Right lobe of liver (tissue), 6 donors: ENCODE measurements around the gene UBE3B. TPM values are rescaled to one million over a fixed set of nuclear protein-coding genes. Genes with fewer than 3 reads are reported as not detected.

Experiments
- ATAC-seq, 4 donors: fragments of 200-7000 bp; cut with Tn5 transposase; one replicate each; pipeline ENCODE4 v1.9.1; 2020; ENCODE audit warnings: mild to moderate bottlenecking in 4 of 4, moderate library complexity in 4 of 4
- DNase-seq, 3 donors: peaks; one replicate each; pipeline ENCODE4 v3.0.0-alpha.2; 2020
- H3K27ac ChIP-seq, 3 donors: fragments of 200-600 bp; one replicate each; pipeline ENCODE4 v1.8.0; 2022
- H3K27me3 ChIP-seq, 2 donors: fragments of 200-600 bp; one replicate each; pipeline ENCODE4 v1.8.0; 2022
- H3K36me3 ChIP-seq, 4 donors: fragments of 200-600 bp; sonication (generic) in 1 of 4; one replicate each; pipeline versions ENCODE4 v1.5.1 to v1.8.0; 2017 to 2022; ENCODE audit warnings: control low read depth in 1 of 4
- H3K4me1 ChIP-seq, 4 donors: fragments of 200-600 bp; sonication (generic) in 1 of 4; one replicate each; pipeline versions ENCODE4 v1.5.1 to v1.8.0; 2017 to 2022; ENCODE audit warnings: control low read depth in 1 of 4
- H3K4me3 ChIP-seq, 3 donors: fragments of 200-600 bp; one replicate each; pipeline ENCODE4 v1.8.0; 2022
- H3K9me3 ChIP-seq, 4 donors: fragments of 200-600 bp; sonication (generic) in 1 of 4; one replicate each; pipeline versions ENCODE4 v1.5.1 to v1.8.0; 2017 to 2022; ENCODE audit warnings: control low read depth in 1 of 4
- POLR2A ChIP-seq: fragments of 450-650 bp; IDR thresholded peaks from one replicate; pipeline ENCODE4 v1.6.1; 2017; ENCODE audit warnings: antibody characterized with exemption, mild to moderate bottlenecking
- WGBS: methylation state at CpG from one replicate; pipeline ENCODE4 v1.1.6; 2018; ENCODE audit warnings: low coverage, low lambda C conversion rate; ENCODE audit not compliant: insufficient coverage; ENCODE audit errors: missing lambda C conversion rate; 5-methylcytosine and 5-hydroxymethylcytosine counted together
- intact Hi-C, 2 donors: fragments of 100-400 bp; cut with DNase I; formaldehyde crosslinking; loops; one replicate each; pipeline versions ENCODE4 v1.11.2 to v1.14.1; 2022
- total RNA-seq, 6 experiments: library from RNA; depleted of rRNA in 2 of 6; stranded (reverse); fragments of >200 nt in 2 of 6; fragmentation: NEBNext Ultra II Directional in 3 of 6; extraction: Animal tissue kit (Norgen Biotek cat#: 25700) in 3 of 6; gene quantifications; one replicate each; pipeline versions ENCODE4 v1.1.0 to v1.2.4, GENCODE V29; 2016 to 2023
- TF ChIP-seq, protein P1 (sequence below), 4 donors: fragments of 200-600 bp in 3 of 4; fragments of 450-650 bp in 1 of 4; IDR thresholded peaks; one replicate each; pipeline versions ENCODE4 v1.5.1 to v1.8.0; 2016 to 2022; ENCODE audit warnings: antibody characterized with exemption in 4 of 4, mild to moderate bottlenecking in 2 of 4
- donor health status: DM: no; HTN: yes; CAD: no.
- donor health status: DM: no; HTN: no; CAD: no.
- donor health status: DM: no; HTN: no; CAD: no.
- donor health status: DM: no; HTN: yes; CAD: no.
- donor health status: DM: no; HTN: yes; CAD: no.

Gene UBE3B
- total RNA-seq, 6 experiments from 2014 or later = 15.3 to 31.8 (median 22.5) TPM

DNA sequence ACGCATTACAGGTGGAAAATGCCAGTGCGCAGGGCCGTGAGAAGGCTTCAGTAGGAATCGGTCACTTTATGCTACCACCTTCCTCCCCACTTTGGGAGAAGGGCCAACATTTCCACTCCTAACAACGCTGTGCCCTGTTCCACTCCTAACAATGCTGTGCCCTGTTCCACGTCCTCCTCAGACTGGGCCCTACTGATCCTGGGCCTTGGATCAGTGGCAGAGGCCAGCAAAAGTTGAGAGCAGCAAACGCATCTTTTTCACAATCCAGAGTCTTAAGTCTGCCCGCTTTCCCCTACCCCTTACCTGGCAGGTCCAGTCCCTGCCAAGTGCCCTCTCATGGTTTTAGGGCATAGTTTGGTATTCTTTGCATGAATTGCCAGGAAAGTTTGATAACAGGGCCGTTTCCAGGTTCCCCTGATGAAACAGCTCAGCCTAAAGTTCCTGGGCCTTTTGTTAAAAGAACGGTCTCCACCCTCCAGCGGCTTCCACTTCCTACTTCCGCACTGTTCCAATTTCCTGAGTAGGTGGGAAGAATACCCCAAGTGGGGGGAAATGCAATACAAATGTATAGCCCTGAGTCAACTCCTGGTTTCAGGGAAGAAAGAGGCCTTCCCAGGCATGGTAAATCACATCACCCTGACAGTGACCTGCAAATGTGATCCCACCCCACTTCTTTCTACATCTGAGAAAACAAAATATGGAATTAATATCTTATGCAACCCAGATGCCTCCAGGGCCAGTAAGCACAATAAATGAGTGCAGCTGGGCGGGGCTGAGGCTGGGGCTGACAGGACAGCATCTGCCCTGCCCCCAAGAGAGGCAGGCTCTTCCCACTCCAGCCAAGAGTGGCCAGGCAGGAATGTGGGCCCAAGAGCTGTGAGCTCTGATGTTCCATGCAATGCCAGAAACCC, 15.3 kb upstream of the UBE3B start:
- intact Hi-C loops = no loop called here
- Histone ChIP-seq H3K4me1 (peaks cover 0 to 40% (median 6%) of the 10 kb centered on the region in 4 donors), H3K4me3 (no peak overlapping the region), H3K9me3 (no peaks in the 10 kb centered on the region), H3K27me3 (no peaks in the 10 kb centered on the region), H3K27ac (peak overlapping the region; percentile 75 to 91 (median 80)), H3K36me3 (peaks cover 0 to 11% (median 9%) of the 10 kb centered on the region in 4 donors)
- DNase-seq (peak in 1 of 3 donors; percentile 48), ATAC-seq (peak; percentile 42 to 53 (median 50))
- whole genome bisulfite sequencing = 45% methylated on average over 7 of the region's 13 CpGs
- TF ChIP-seq POLR2A = no peak
- TF ChIP-seq, protein P1, sequence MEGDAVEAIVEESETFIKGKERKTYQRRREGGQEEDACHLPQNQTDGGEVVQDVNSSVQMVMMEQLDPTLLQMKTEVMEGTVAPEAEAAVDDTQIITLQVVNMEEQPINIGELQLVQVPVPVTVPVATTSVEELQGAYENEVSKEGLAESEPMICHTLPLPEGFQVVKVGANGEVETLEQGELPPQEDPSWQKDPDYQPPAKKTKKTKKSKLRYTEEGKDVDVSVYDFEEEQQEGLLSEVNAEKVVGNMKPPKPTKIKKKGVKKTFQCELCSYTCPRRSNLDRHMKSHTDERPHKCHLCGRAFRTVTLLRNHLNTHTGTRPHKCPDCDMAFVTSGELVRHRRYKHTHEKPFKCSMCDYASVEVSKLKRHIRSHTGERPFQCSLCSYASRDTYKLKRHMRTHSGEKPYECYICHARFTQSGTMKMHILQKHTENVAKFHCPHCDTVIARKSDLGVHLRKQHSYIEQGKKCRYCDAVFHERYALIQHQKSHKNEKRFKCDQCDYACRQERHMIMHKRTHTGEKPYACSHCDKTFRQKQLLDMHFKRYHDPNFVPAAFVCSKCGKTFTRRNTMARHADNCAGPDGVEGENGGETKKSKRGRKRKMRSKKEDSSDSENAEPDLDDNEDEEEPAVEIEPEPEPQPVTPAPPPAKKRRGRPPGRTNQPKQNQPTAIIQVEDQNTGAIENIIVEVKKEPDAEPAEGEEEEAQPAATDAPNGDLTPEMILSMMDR (IDR thresholded peaks at IDR 0.05) = no peak

DNA sequence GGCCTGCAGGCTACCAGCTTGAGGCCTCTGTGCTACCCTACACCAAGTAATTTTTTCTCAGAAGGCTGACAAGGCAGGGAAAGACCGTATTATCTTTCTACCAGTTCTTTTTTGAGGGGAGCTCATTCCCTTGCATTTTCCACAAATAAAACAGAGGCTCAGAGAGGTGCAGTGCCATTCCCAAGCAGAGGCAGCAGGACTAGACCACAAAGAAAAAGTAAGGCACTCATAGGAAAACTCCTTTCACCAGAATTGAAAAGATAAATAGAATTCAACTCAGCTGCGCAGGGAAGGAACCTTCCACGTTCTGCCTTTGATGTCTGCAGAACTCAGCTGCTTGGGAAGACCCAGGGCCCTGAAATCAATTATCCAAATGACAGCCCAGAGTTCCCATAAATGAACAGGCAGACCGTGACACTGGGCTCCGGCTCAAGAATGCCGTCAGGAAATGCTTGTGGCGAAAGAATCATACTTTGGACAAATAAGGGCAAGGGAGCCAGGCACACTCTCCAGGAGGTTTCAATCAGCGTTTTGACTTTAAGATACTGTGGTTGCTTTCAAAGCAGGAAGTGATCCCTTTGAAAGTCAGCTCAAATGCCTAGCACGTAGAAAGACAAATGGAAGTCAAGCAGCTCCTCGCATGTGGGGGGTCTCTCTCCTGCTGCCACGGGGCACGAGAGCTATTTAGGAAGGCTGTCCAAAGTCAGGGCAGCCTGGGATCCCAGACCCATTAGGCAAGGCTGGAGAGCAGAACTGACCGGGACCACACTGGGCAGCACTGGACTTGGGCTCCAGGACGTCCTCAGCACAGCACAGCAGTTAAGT, 14.4 kb upstream of the UBE3B start:
- Histone ChIP-seq H3K36me3 (peaks cover 0 to 5% (median 2%) of the 10 kb centered on the region in 4 donors), H3K4me1 (peaks cover 0 to 41% (median 6%) of the 10 kb centered on the region in 4 donors), H3K9me3 (no peaks in the 10 kb centered on the region), H3K27me3 (no peaks in the 10 kb centered on the region), H3K27ac (peak overlapping the region; percentile 75 to 91 (median 80)), H3K4me3 (no peak overlapping the region)
- intact Hi-C loops = no loop called here
- 28% methylated on average over 11 of the region's 14 CpGs for WGBS
- ATAC-seq (peak; percentile 63 to 71 (median 68)), DNase-seq (peak in 2 of 3 donors; percentile 53 to 58)
- TF ChIP-seq POLR2A = no peak
- TF ChIP-seq, protein P1 (IDR thresholded peaks at IDR 0.05) = no peak

DNA sequence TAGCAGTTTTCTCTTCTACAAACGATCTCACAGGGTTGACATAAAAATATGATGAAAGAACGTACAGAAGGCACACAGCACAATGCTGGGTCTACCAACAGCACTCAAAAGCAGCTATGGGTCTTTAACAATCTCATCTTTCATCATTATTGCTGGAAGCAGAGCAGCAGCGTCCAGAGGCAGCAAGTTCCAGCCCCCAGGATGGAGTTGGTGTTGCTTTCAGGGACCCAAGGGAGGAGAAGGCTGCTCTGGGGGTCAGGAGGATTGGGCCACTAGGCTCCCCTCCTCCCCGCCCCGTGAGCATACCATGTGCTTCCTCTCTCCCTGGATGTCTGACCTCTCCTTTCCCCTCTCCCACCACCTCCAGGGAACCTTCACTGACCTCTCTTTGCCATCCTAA, 13.7 kb upstream of the UBE3B start:
- H3K9me3 ChIP-seq = no peaks in the 10 kb centered on the region
- no peak for ATAC-seq
- peaks cover 0 to 44% (median 6%) of the 10 kb centered on the region in 4 donors for H3K4me1 ChIP-seq
- intact Hi-C loops = no loop called here
- WGBS = 42% methylated on average over 2 of the region's 5 CpGs
- no peaks in the 10 kb centered on the region for H3K27me3 ChIP-seq
- TF ChIP-seq POLR2A = no peak
- TF ChIP-seq, protein P1 (IDR thresholded peaks at IDR 0.05) = no peak
- H3K36me3 ChIP-seq = peaks cover 0 to 5% (median 2%) of the 10 kb centered on the region in 4 donors
- DNase-seq = no peak
- H3K27ac ChIP-seq = peak overlapping the region; percentile 75 to 91 (median 80)
- H3K4me3 ChIP-seq = no peak overlapping the region

DNA sequence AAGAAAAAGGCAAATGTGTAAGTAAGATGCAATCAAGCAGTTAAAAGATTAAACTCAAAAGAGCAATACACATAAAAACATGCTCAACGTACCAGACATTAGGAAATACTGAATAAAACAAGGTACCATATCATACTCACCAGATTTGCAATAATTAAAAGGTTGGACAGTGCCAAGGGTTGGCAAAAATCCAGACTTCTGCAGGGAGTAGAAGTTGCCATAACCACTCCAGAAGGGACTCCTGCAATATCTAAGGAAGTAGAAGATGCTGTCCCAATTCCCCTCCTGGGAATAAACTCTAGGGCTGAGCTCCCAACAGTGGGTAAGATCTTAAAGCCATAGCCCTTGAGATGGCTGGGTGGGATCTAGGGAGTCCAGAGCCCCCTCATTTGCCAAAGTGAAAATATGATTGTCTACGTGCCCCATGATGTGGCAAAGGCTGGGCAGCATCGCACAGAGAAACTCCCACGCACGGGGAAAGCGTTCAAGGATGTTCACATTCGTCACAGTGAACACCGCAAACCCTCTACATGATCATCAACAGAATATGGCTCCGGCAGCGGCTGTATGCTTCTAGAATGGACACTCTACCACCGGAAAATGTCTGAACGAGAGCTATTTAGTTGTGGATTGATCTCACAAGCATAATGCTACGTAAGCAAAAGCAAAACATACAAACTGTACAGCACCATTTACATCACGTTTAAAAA, 12.6 kb upstream of the UBE3B start:
- TF ChIP-seq, protein P1 (IDR thresholded peaks at IDR 0.05) = no peak
- no peaks in the 10 kb centered on the region for H3K9me3 ChIP-seq
- H3K27ac ChIP-seq = peak overlapping the region in 1 of 3 donors; percentile 80
- intact Hi-C loops = no loop called here
- ATAC-seq (no peak), DNase-seq (no peak)
- no peaks in the 10 kb centered on the region for H3K27me3 ChIP-seq
- 84% methylated on average over 7 of the region's 14 CpGs for WGBS
- peaks cover 0 to 44% (median 6%) of the 10 kb centered on the region in 4 donors for H3K4me1 ChIP-seq
- H3K4me3 ChIP-seq = no peak overlapping the region
- H3K36me3 ChIP-seq = peaks cover 0 to 9% (median 4%) of the 10 kb centered on the region in 4 donors
